OCI-LY3 (cell line): ENCODE data around the gene ADNP.

ENCODE experiments used
- H2AFZ ChIP-seq: fragments of 200-600, 300-600 bp; shearing (Covaris generic); 2 replicates; pipeline ENCODE4 v1.6.0; 2014; ENCODE audit warnings: antibody characterized with exemption, low read depth, low read length
- H3K27ac ChIP-seq: fragments of 200-600, 300-600 bp; sonication (generic); 2 replicates; pipeline ENCODE4 v1.5.1; 2014; ENCODE audit warnings: mild to moderate bottlenecking, low read length, moderate library complexity, mixed read lengths
- H3K27me3 ChIP-seq: fragments of 200-600, 300-600 bp; sonication (generic); 2 replicates; pipeline ENCODE4 v1.6.1; 2014; ENCODE audit warnings: low read depth, low read length, mixed read lengths
- H3K36me3 ChIP-seq: fragments of 200-600, 300-600 bp; sonication (generic); replicated peaks from 2 replicates; pipeline ENCODE3; 2014; ENCODE audit warnings: low read depth, low read length, mixed read lengths
- H3K4me1 ChIP-seq: fragments of 300-600, 200-600 bp; sonication (generic); 2 replicates; pipeline ENCODE4 v1.6.1; 2014; ENCODE audit warnings: low read length, mixed read lengths
- H3K4me2 ChIP-seq: fragments of 200-600, 300-600 bp; sonication (generic); 2 replicates; pipeline ENCODE4 v1.6.1; 2014; ENCODE audit warnings: low read length, mixed read lengths
- H3K4me3 ChIP-seq: fragments of 300-600, 200-600 bp; sonication (generic); 2 replicates; pipeline ENCODE4 v1.5.1; 2014; ENCODE audit warnings: antibody characterized with exemption, mild to moderate bottlenecking, low read length, moderate library complexity
- H3K79me2 ChIP-seq: fragments of 300-600, 200-600 bp; shearing (Covaris generic); 2 replicates; pipeline ENCODE4 v1.6.1; 2014; ENCODE audit warnings: mild to moderate bottlenecking, low read length, mixed read lengths
- H3K9ac ChIP-seq: fragments of 300-600, 200-600 bp; shearing (Covaris generic); 2 replicates; pipeline ENCODE4 v1.6.0; 2014; ENCODE audit warnings: mild to moderate bottlenecking, low read length, moderate library complexity
- H3K9me3 ChIP-seq: fragments of 200-600, 300-600 bp; shearing (Covaris generic); 2 replicates; pipeline ENCODE4 v1.6.1; 2014; ENCODE audit warnings: low read length, mixed read lengths; ENCODE audit not compliant: insufficient read depth
- H4K20me1 ChIP-seq: fragments of 200-600, 300-600 bp; sonication (generic); 2 replicates; pipeline ENCODE4 v1.6.1; 2016; ENCODE audit warnings: low read length, mixed read lengths; ENCODE audit not compliant: insufficient read depth
- CTCF ChIP-seq: fragments of 200-600, 300-600 bp; sonication (generic); IDR thresholded peaks from 2 replicates; pipeline ENCODE4 v1.5.1; 2014; ENCODE audit warnings: antibody characterized with exemption, low read length, low read depth
- EZH2phosphoT487 ChIP-seq: fragments of 200-600 bp; shearing (Covaris generic); IDR thresholded peaks from 2 replicates; pipeline ENCODE4 v1.6.1; 2018; ENCODE audit warnings: antibody characterized with exemption, mixed run types, low read depth

ADNP gene

GRCh38 chr20:50859161-50859560 lies 72.1 kb downstream of the ADNP start:
- TF ChIP-seq EZH2phosphoT487: no peak
- no peak for TF ChIP-seq CTCF
- Histone ChIP-seq H3K9ac (no peak overlapping the region), H3K27ac (no peak overlapping the region), H3K27me3 (no peaks in the 10 kb centered on the region), H3K36me3 (no peaks in the 10 kb centered on the region), H3K79me2 (no peaks in the 10 kb centered on the region), H3K9me3 (no peaks in the 10 kb centered on the region), H4K20me1 (no peaks in the 10 kb centered on the region), H2AFZ (no peak overlapping the region), H3K4me1 (no peaks in the 10 kb centered on the region), H3K4me3 (no peak overlapping the region), H3K4me2 (no peak overlapping the region)

GRCh38 chr20:50858525-50858924 lies 72.7 kb downstream of the ADNP start:
- H3K79me2 ChIP-seq: no peaks in the 10 kb centered on the region
- no peak overlapping the region for H3K4me3 ChIP-seq
- no peak overlapping the region for H3K9ac ChIP-seq
- H3K4me1 ChIP-seq: no peaks in the 10 kb centered on the region
- TF ChIP-seq CTCF: no peak
- TF ChIP-seq EZH2phosphoT487: no peak
- H3K4me2 ChIP-seq: no peak overlapping the region
- no peak overlapping the region for H2AFZ ChIP-seq
- H3K36me3 ChIP-seq: no peaks in the 10 kb centered on the region
- no peaks in the 10 kb centered on the region for H4K20me1 ChIP-seq
- no peaks in the 10 kb centered on the region for H3K9me3 ChIP-seq
- no peak overlapping the region for H3K27ac ChIP-seq
- no peaks in the 10 kb centered on the region for H3K27me3 ChIP-seq

DNA sequence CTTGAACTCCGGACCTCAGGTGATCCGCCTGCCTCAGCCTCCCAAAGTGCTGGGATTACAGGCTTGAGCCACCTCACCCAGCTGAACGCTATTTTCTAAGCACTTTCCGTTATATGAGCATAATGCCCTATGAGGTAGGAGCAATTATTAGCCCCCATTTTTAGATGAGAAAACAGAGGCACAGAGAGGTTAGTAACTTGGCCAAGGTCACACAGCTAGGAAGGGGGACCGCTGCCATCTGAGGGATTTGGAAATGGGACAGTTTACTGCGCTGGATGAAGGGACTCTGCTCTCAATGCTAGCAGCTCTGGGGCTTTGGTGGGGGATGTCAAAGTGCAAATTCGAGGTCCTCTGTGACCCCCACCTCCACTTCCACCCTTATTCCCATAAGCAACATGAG lies 73.9 kb downstream of the ADNP start:
- H2AFZ ChIP-seq: no peak overlapping the region
- H3K4me3 ChIP-seq: no peak overlapping the region
- H3K36me3 ChIP-seq: no peaks in the 10 kb centered on the region
- H3K4me2 ChIP-seq: no peak overlapping the region
- H3K9ac ChIP-seq: no peak overlapping the region
- TF ChIP-seq CTCF: no peak
- TF ChIP-seq EZH2phosphoT487: no peak
- no peaks in the 10 kb centered on the region for H3K9me3 ChIP-seq
- H4K20me1 ChIP-seq: no peaks in the 10 kb centered on the region
- H3K27ac ChIP-seq: no peak overlapping the region
- no peaks in the 10 kb centered on the region for H3K27me3 ChIP-seq
- no peaks in the 10 kb centered on the region for H3K79me2 ChIP-seq
- H3K4me1 ChIP-seq: no peaks in the 10 kb centered on the region

DNA sequence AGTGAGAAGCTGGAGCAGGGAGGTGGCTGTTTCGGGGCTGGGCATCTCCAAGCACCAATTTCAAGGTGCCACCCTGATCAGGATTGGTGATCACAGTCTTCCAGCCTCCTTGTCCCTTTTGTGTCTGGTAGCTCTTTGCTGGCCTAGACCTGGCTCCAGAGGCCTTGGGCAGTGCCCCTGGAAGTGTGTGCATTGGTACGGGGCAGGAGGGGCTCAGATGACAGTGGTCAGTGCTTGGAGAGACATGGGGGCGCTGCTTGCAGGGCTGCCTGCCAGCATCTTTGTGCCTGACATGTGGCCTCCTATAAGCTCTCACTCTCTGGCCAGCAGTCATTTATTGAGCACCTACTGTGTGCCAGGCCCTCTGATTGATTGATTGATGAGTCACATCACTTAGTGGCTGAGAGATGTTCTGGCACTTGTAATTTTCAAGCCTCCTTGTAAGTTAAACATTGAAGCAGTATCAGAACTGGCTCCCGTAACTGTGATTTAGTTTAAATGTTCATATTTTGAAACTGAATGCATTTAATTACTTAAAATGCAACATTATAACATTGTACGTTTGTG lies 74.7 kb downstream of the ADNP start:
- no peak overlapping the region for H2AFZ ChIP-seq
- no peak overlapping the region for H3K27ac ChIP-seq
- H3K36me3 ChIP-seq: no peaks in the 10 kb centered on the region
- no peak overlapping the region for H3K9ac ChIP-seq
- no peak overlapping the region for H3K4me2 ChIP-seq
- no peak overlapping the region for H3K4me3 ChIP-seq
- TF ChIP-seq CTCF (no peak), EZH2phosphoT487 (no peak)
- H3K9me3 ChIP-seq: no peaks in the 10 kb centered on the region
- no peaks in the 10 kb centered on the region for H3K4me1 ChIP-seq
- H3K79me2 ChIP-seq: no peaks in the 10 kb centered on the region
- no peaks in the 10 kb centered on the region for H3K27me3 ChIP-seq
- no peaks in the 10 kb centered on the region for H4K20me1 ChIP-seq
